ENCODE data around the gene SLC16A10. TPM values are rescaled to one million over a fixed set of nuclear protein-coding genes. Genes with fewer than 3 reads are reported as not detected.

SLC16A10 gene
- total and polyA plus RNA-seq, 2 of the 8 experiments (the other 6 are each of a cell fraction or from before 2014, with no cell fraction given) = 18.6 to 23.2 TPM

- no peak for TF ChIP-seq CHD7 (IDR thresholded peaks at IDR 0.05; ENCODE audit: insufficient replicate concordance, low read length)
Observed at GRCh38 chr6:111205502-111205901, 118.2 kb downstream of the SLC16A10 start (continued).
